SJCRH30 (cell line): ENCODE results near the gene TBR1. TPM values are rescaled to one million over a fixed set of nuclear protein-coding genes. Genes with fewer than 3 reads are reported as not detected.

Experiments
- DNase-seq, 2 experiments: peaks; one replicate each; pipeline ENCODE4 v3.0.0-alpha.2; 2015 to 2020
- H3K27ac ChIP-seq: fragments of 250-450 bp; sonication (Bioruptor Pico); 2 replicates; pipeline ENCODE4 v1.5.1; 2020; ENCODE audit warnings: mild to moderate bottlenecking, moderate library complexity
- H3K27me3 ChIP-seq: fragments of 250-450 bp; sonication (Bioruptor Pico); 2 replicates; pipeline ENCODE4 v1.5.1; 2020; ENCODE audit warnings: mild to moderate bottlenecking, moderate library complexity
- H3K36me3 ChIP-seq: fragments of 250-450 bp; sonication (Bioruptor Pico); 2 replicates; pipeline ENCODE4 v1.5.1; 2020; ENCODE audit warnings: mild to moderate bottlenecking, moderate library complexity
- H3K4me1 ChIP-seq: fragments of 250-450 bp; sonication (Bioruptor Pico); 2 replicates; pipeline ENCODE4 v1.5.1; 2020; ENCODE audit warnings: mild to moderate bottlenecking, moderate library complexity
- H3K4me3 ChIP-seq: fragments of 250-450 bp; sonication (Bioruptor Pico); 2 replicates; pipeline ENCODE4 v1.5.1; 2020; ENCODE audit warnings: mild to moderate bottlenecking, moderate library complexity
- H3K9me3 ChIP-seq: fragments of 250-450 bp; sonication (Bioruptor Pico); replicated peaks from 2 replicates; pipeline ENCODE4 v1.5.1; 2020; ENCODE audit warnings: mild to moderate bottlenecking, moderate library complexity
- total RNA-seq: library from RNA; depleted of rRNA; stranded (reverse); fragments of >200 nt; shearing (Covaris generic); gene quantifications from 2 replicates; pipeline ENCODE4 v1.2.3, GENCODE V29; 2014; rRNA removed

The TBR1 gene
- 0.13 and 0.20 TPM in 2 replicates for total RNA-seq

DNA sequence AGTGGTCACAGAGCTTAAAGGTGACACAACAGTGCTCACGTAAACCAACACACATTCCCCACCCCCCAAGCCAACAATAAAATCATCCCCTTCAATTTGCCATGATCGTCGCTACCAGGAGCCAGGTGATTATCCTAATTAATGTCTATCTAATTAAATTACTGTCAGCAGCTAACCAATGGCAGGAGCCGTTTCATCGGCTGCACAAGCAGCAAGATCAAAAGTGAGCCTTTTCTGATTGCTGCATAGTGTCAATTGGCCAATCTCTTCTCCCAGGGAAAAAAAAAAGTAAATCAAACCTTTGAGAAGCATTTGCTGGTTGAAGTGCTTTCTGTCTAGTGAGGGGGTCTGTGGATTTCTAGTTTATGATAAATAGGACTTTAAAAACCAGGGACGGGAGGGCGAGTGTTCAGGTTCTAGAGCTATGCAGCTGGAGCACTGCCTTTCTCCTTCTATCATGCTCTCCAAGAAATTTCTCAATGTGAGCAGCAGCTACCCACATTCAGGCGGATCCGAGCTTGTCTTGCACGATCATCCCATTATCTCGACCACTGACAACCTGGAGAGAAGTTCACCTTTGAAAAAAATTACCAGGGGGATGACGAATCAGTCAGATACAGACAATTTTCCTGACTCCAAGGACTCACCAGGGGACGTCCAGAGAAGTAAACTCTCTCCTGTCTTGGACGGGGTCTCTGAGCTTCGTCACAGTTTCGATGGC, at the start of gene TBR1:
Gene TBR1, plus strand, starts transcription at position 311 of the 721 bp plus-strand sequence. Its CDS starts 114 bp downstream, at position 425.
- Histone ChIP-seq H3K9me3 (no peaks in the 10 kb centered on the region), H3K36me3 (peaks cover 6% of the 10 kb centered on the region; the same call in 1 of the 2 replicates), H3K27me3 (no peaks in the 10 kb centered on the region), H3K4me3 (no peak within 1 kb of the TSS; the same call in 1 of the 2 replicates), H3K4me1 (no peaks in the 10 kb centered on the region), H3K27ac (no peak within 1 kb of the TSS)
- no peak for DNase-seq

GRCh38 chr2:161367675-161368074, 48.4 kb upstream of the TBR1 start:
- Histone ChIP-seq H3K27ac (no peak overlapping the region), H3K4me1 (no peaks in the 10 kb centered on the region), H3K27me3 (no peaks in the 10 kb centered on the region), H3K36me3 (peaks cover 24% of the 10 kb centered on the region), H3K9me3 (no peaks in the 10 kb centered on the region), H3K4me3 (no peak overlapping the region)
- no peak for DNase-seq

- H3K4me3 ChIP-seq = no peak overlapping the region
- no peaks in the 10 kb centered on the region for H3K4me1 ChIP-seq
- no peaks in the 10 kb centered on the region for H3K9me3 ChIP-seq
- DNase-seq = no peak
- H3K27me3 ChIP-seq = no peaks in the 10 kb centered on the region
- H3K27ac ChIP-seq = no peak overlapping the region
- peaks cover 29% of the 10 kb centered on the region for H3K36me3 ChIP-seq
These were observed 46.8 kb upstream of the TBR1 start for GRCh38 chr2:161369311-161369710.

DNA sequence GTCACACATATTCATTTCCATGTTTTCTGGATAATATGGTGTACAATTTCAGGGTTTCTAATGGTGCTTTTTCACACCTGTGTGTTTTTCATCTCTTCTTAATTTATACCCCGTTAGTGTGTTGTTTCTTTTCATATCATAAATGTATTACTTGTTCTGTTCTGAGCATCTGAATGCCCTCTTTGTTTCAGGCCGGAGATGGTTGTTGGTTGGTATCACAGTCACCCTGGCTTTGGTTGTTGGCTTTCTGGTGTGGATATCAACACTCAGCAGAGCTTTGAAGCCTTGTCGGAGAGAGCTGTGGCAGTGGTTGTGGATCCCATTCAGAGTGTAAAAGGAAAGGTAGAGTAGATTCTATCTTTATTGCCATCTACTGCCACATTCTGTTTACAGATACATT, 45.1 kb upstream of the TBR1 start:
- Histone ChIP-seq H3K4me3 (no peak overlapping the region), H3K4me1 (no peaks in the 10 kb centered on the region), H3K27me3 (no peaks in the 10 kb centered on the region), H3K9me3 (no peaks in the 10 kb centered on the region), H3K27ac (no peak overlapping the region), H3K36me3 (peaks cover 29% of the 10 kb centered on the region)
- no peak for DNase-seq

DNA sequence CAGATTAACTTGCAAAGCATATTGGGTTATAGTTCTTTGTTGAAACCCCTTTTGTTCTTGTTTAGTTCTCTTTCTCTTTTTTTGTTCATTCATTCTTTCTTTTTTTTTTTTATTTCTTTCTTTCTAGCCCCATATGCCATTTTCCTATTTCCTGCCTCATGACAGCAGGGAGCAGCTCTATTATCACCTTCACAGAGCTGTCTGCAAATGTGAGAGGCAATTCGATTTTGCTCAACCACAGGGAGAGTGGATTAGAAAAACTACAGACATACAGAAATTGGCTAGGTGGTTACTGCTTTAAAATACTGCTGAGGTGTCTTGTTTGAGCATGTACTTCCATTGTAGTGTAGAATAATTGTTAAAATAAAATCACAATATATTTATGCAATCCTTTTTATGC, 44.2 kb upstream of the TBR1 start:
- Histone ChIP-seq H3K27ac (no peak overlapping the region), H3K4me3 (no peak overlapping the region), H3K27me3 (no peaks in the 10 kb centered on the region), H3K9me3 (no peaks in the 10 kb centered on the region), H3K36me3 (peaks cover 32% of the 10 kb centered on the region), H3K4me1 (no peaks in the 10 kb centered on the region)
- DNase-seq = no peak

GRCh38 chr2:161373942-161374341, 42.2 kb upstream of the TBR1 start:
- Histone ChIP-seq H3K4me1 (no peaks in the 10 kb centered on the region), H3K36me3 (peaks cover 35% of the 10 kb centered on the region), H3K27me3 (no peaks in the 10 kb centered on the region), H3K27ac (no peak overlapping the region), H3K4me3 (no peak overlapping the region), H3K9me3 (no peaks in the 10 kb centered on the region)
- no peak for DNase-seq

DNA sequence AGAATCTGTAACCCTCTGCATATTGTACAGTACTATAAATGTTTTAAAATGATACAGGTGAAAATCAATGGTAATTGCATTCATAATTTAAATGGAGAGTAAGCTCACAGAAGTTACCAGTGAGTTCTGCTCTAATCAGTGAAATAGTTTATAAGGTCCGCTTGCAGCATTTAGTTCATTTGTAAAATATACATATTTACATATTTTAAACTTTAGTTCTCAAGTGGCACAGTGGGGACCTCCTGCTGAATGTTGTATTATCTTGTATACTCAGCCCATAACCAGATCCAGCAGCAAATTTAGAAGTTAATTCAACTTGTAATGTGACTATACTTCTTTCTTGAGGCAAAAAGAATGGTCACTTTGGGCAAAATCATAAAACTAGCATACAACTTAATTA, 41.7 kb upstream of the TBR1 start:
- Histone ChIP-seq H3K4me3 (no peak overlapping the region), H3K9me3 (no peaks in the 10 kb centered on the region), H3K36me3 (peaks cover 35% of the 10 kb centered on the region), H3K27me3 (no peaks in the 10 kb centered on the region), H3K27ac (no peak overlapping the region), H3K4me1 (no peaks in the 10 kb centered on the region)
- DNase-seq = no peak

DNA sequence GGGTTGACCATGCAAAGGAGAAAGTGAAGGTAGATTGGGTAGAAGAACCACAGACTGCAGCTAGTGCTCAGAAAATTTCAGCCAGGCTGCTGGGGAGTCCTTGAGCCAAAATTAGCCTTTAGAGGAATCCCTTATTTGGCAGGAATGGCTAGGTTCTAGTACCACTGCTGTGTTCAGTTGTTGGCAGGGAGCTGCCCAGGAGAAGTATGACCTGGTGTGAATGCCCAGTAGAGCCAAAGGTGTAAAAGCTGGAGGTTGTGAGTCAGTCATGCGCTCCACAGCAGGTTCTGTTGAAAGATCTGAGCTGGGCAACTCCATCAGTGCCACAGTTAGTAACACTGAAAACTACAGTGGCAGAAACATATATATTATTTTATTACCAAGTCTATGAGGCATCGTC, 36.4 kb upstream of the TBR1 start:
- peaks cover 28% of the 10 kb centered on the region for H3K36me3 ChIP-seq
- H3K4me3 ChIP-seq = no peak overlapping the region
- H3K27ac ChIP-seq = no peak overlapping the region
- no peak for DNase-seq
- no peaks in the 10 kb centered on the region for H3K27me3 ChIP-seq
- H3K4me1 ChIP-seq = no peaks in the 10 kb centered on the region
- H3K9me3 ChIP-seq = no peaks in the 10 kb centered on the region

GRCh38 chr2:161381546-161381945, 34.6 kb upstream of the TBR1 start:
- Histone ChIP-seq H3K4me1 (no peaks in the 10 kb centered on the region), H3K9me3 (no peaks in the 10 kb centered on the region), H3K27me3 (no peaks in the 10 kb centered on the region), H3K27ac (no peak overlapping the region), H3K4me3 (no peak overlapping the region), H3K36me3 (peaks cover 34% of the 10 kb centered on the region)
- DNase-seq = no peak

- no peaks in the 10 kb centered on the region for H3K4me1 ChIP-seq
- no peak overlapping the region for H3K4me3 ChIP-seq
- H3K27me3 ChIP-seq = no peaks in the 10 kb centered on the region
- H3K36me3 ChIP-seq = peaks cover 37% of the 10 kb centered on the region
- DNase-seq = no peak
- no peak overlapping the region for H3K27ac ChIP-seq
- H3K9me3 ChIP-seq = no peaks in the 10 kb centered on the region
These were observed 33.4 kb upstream of the TBR1 start for GRCh38 chr2:161382747-161383146.

- Histone ChIP-seq H3K4me3 (no peak overlapping the region), H3K4me1 (no peaks in the 10 kb centered on the region), H3K27me3 (no peaks in the 10 kb centered on the region), H3K27ac (no peak overlapping the region), H3K9me3 (no peaks in the 10 kb centered on the region), H3K36me3 (peaks cover 40% of the 10 kb centered on the region)
- no peak for DNase-seq
These were observed 31.2 kb upstream of the TBR1 start for GRCh38 chr2:161384864-161385263.

DNA sequence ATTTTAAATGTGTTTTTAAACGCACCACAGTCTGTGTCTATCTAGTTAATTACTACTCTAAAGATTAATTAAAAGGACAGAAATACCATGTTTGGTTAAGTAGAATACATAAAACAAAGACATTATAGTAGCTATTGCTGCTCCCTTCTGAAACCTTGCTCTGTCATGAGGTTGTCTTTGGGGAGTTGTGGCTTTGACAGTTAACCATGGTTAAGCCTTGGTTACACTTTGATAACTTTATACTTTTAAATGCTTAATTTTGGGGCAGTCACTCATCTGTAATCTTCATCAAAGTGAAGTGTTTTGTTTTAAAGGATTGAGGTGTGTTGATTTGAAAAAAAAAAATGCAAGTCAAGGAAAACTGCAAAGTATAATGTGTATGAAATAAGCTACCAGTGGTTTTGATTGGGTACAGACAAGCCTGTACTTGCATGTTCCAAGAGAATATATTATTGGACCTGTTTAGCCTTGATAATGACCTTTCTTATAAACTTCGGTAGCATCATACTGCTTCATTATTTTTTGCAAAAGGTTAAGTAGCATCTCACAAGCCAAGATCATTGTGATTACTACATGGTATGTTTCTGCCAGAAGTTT, 29.8 kb upstream of the TBR1 start:
- no peak for DNase-seq
- H3K27me3 ChIP-seq = no peaks in the 10 kb centered on the region
- H3K27ac ChIP-seq = no peak overlapping the region
- no peaks in the 10 kb centered on the region for H3K4me1 ChIP-seq
- H3K4me3 ChIP-seq = no peak overlapping the region
- peaks cover 35% of the 10 kb centered on the region for H3K36me3 ChIP-seq
- H3K9me3 ChIP-seq = no peaks in the 10 kb centered on the region

- Histone ChIP-seq H3K9me3 (no peaks in the 10 kb centered on the region), H3K4me3 (no peak overlapping the region), H3K36me3 (peaks cover 37% of the 10 kb centered on the region), H3K27ac (no peak overlapping the region), H3K4me1 (no peaks in the 10 kb centered on the region), H3K27me3 (no peaks in the 10 kb centered on the region)
- no peak for DNase-seq
These were observed 27.8 kb upstream of the TBR1 start for GRCh38 chr2:161388146-161388779.

DNA sequence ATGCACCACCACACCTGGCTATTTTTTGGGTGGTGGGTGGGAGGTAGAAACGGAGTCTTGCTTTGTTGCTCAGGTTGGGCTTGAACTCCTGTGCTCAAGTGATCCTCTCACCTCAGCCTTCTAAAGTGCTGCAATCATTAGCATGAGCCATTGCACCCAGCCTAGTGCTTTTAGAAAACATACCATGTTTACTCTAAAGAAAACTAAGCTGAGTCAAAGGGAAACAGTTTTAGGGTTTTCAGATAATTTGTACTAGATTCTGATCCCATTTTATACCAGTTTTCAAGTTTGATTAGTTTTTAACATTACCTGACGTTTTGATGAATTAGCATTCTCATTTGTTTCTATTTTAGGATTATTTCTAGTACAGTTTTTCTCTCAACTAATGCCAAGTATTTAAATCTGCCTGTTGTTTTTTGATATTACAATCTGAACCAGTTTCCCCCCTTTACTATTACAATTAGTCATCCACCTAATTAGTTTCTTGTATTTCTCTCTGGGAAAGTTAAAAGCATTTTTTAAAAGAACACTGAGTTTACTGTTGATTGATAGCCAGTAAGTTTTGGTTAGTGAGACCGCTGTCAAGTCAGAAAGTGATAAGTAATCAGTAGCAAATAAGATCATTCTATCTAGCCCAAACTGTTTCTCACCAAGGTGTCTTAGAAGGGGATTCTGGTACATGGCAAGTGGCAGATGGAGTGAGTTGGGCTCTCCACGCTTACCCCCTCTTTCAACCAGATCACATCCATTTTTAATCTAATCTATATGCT, 24.2 kb upstream of the TBR1 start:
- Histone ChIP-seq H3K4me1 (no peaks in the 10 kb centered on the region), H3K9me3 (no peaks in the 10 kb centered on the region), H3K36me3 (peaks cover 49% of the 10 kb centered on the region), H3K27ac (no peak overlapping the region), H3K27me3 (no peaks in the 10 kb centered on the region), H3K4me3 (no peak overlapping the region)
- DNase-seq = no peak

DNA sequence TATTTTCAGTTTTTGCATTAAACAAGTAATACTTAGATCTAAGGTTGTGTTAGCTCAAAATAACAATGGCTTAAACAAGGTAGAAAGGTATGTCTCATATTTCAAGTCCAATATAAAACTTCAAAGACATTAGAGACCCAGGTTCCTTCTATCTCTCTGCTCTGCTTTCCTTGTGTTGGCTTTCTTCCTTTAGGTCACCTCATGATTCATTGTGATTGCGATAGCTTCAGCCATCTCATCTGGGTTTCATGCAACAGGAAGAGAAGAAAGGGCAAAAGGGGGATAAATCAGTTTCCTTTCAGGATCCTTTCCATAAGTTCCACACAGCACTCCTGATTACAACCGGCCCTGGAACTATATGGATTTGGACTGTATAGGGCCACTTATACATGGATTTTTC, 16.0 kb upstream of the TBR1 start:
- Histone ChIP-seq H3K27me3 (no peaks in the 10 kb centered on the region), H3K9me3 (no peaks in the 10 kb centered on the region), H3K4me3 (no peak overlapping the region), H3K27ac (no peak overlapping the region), H3K4me1 (no peaks in the 10 kb centered on the region), H3K36me3 (peaks cover 45% of the 10 kb centered on the region)
- DNase-seq = no peak
